Skeletal muscle satellite cell (primary cell): ENCODE results near the gene AMN1. TPM values are rescaled to one million over a fixed set of nuclear protein-coding genes. Genes with fewer than 3 reads are reported as not detected.
"Not testable (repeated sequence)": the region's sequence is repeated elsewhere in the genome, so short reads cannot be mapped to it uniquely, and the experiment has no call there.

Experiments used
- H3K27me3 ChIP-seq: 2 replicates; pipeline ENCODE4 v1.7.0; 2013; ENCODE audit warnings: low read length; ENCODE audit not compliant: control insufficient read depth, insufficient read depth
- H3K36me3 ChIP-seq: 2 replicates; pipeline ENCODE4 v1.7.0; 2013; ENCODE audit warnings: mild to moderate bottlenecking, control low read depth, low read length; ENCODE audit not compliant: insufficient read depth
- H3K4me1 ChIP-seq: 2 replicates; pipeline ENCODE4 v1.7.0; 2013; ENCODE audit warnings: low read length; ENCODE audit not compliant: control insufficient read depth, insufficient read depth
- H3K4me2 ChIP-seq: 2 replicates; pipeline ENCODE4 v1.7.0; 2013; ENCODE audit warnings: mild to moderate bottlenecking, low read length
- H3K4me3 ChIP-seq: 2 replicates; pipeline ENCODE4 v1.7.0; 2013; ENCODE audit warnings: low read length
- H3K9ac ChIP-seq: 2 replicates; pipeline ENCODE4 v1.7.0; 2013; ENCODE audit warnings: mild to moderate bottlenecking, low read depth, low read length, moderate library complexity
- H3K9me3 ChIP-seq: replicated peaks from 2 replicates; pipeline ENCODE4 v1.7.0; 2013; ENCODE audit warnings: mild to moderate bottlenecking, control low read depth, low read length
- total RNA-seq: library from RNA; depleted of rRNA; stranded (reverse); fragments of >200 nt; gene quantifications from 2 replicates; pipeline ENCODE4 v1.2.3, GENCODE V29; 2012; rRNA removed

Gene AMN1
- total RNA-seq = 1.3 and 2.4 TPM in 2 replicates

DNA sequence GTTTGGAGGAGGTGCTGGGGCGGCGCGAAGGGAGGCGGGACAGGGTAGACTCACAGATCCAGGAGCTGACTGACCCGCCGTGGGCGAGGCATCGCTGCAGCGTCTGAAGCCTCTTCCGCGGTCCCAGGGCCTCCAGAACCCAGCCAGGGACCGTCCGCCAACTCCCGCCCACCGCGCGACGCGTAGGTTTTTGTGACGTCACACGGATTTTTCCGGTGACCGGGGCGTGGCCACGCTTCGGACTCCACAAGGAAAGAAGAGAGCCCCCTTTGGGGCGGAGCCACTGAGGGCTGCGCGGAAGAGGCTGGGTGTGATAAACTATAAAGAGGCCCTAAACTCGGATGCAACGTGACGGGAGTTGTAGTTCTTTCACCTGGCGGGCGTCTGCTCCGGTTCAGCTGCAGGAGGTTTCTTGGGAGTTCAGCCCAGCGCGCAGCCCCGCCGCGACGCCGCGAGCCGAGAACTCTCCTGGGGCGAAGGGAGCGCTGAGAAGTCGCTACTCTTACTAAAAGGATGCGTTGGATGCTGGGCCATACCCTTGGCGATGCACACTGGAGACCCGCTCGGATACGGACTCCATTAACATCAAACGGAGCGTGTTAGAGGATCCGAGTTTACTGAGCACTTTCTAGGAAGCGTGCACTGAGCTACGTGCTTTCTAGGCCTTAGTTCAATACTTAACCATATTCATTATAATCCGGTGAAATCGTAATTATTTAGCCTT is at the start of gene AMN1:
TSS of gene AMN1 (minus strand) at position 105 of the 724 bp plus-strand sequence. CDS start at position 92, 13 bp downstream.
- no peaks in the 10 kb centered on the region for H3K36me3 ChIP-seq
- no peaks in the 10 kb centered on the region for H3K27me3 ChIP-seq
- peaks cover 40% of the 10 kb centered on the region for H3K4me1 ChIP-seq
- peak within 1 kb of the TSS; percentile 84 for H3K9ac ChIP-seq
- H3K4me2 ChIP-seq = peak within 1 kb of the TSS; percentile 88
- H3K4me3 ChIP-seq = peak within 1 kb of the TSS; percentile 80
- no peaks in the 10 kb centered on the region for H3K9me3 ChIP-seq

DNA sequence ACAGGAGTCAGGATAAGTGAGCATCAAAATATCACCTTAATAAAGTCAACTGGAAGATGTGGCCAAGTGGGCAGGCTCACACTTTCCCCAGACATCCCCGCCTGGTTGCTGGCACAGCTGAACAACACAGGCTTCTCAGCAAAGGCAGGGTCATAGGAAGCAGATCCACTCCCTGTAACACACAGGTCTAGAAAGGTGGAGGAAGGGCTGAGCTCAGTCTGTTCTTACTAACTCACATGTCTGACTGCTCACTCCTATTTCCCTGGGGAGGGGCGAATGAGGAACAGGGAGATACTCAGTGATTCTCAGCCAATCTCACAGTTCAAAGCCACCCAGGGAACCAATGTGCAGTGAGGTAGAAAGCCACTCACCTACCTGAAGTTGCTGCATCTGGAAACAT is 45.0 kb upstream of the AMN1 start:
- peaks cover 11% of the 10 kb centered on the region for H3K27me3 ChIP-seq
- H3K9me3 ChIP-seq = no peaks in the 10 kb centered on the region
- H3K4me1 ChIP-seq = no peaks in the 10 kb centered on the region
- no peaks in the 10 kb centered on the region for H3K36me3 ChIP-seq
- no peak overlapping the region for H3K4me3 ChIP-seq
- H3K9ac ChIP-seq = no peak overlapping the region
- no peak overlapping the region for H3K4me2 ChIP-seq

DNA sequence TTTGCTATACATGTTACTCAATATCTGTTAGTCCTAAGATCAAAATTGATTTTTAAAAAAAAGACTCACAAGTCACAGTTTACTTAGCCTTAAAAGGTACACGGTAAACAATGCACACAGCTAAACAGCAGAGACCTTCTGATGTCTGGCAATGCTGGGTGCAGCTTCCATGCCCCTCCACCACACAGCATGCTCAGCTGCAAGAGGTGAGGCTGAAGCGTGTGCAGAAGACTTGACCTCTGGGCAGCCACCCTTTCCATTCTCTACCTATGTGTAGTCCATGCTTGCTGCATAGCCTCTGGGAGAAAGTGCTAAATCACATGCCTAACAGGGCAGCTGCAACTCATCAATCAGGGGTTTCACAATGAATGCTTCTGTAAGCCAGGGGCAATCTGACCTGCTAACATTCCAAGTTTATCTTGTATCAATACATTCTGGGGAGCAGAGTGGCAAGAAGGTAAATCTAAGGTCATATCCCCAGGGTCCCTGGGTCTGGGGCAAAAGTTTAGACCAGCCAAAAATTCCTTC is 44.5 kb upstream of the AMN1 start:
- Histone ChIP-seq H3K27me3 (peaks cover 11% of the 10 kb centered on the region), H3K4me3 (no peak overlapping the region), H3K9ac (no peak overlapping the region), H3K4me1 (no peaks in the 10 kb centered on the region), H3K36me3 (no peaks in the 10 kb centered on the region), H3K4me2 (no peak overlapping the region), H3K9me3 (no peaks in the 10 kb centered on the region)

DNA sequence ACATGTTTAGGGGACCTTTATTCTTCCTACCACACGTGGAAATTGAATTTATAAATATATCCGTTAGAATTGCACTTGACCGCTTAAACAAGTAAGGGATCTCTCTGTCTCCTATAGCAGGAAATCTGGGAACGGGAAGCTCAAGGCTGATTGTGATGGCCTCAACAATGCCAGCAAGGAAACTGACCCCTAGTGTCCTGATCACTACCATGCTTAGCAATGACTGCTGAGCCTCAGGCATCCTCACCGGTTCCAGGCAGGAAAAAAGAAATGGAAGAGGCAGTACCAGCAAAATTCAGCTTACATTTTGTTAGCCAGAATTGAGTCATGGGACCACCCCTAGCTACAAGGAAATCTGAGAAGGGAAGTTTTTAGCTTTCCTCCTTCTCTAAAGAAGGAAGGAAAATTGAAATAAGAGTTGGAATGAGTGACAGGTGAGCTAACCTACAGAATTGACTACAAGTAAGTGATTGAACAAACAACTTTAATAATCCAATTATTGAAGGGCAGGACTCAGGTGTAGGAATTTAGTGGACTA is 43.9 kb upstream of the AMN1 start:
- H3K9me3 ChIP-seq = no peaks in the 10 kb centered on the region
- no peaks in the 10 kb centered on the region for H3K36me3 ChIP-seq
- H3K27me3 ChIP-seq = peaks cover 11% of the 10 kb centered on the region
- no peak overlapping the region for H3K4me3 ChIP-seq
- H3K4me1 ChIP-seq = no peaks in the 10 kb centered on the region
- no peak overlapping the region for H3K9ac ChIP-seq
- H3K4me2 ChIP-seq = no peak overlapping the region

DNA sequence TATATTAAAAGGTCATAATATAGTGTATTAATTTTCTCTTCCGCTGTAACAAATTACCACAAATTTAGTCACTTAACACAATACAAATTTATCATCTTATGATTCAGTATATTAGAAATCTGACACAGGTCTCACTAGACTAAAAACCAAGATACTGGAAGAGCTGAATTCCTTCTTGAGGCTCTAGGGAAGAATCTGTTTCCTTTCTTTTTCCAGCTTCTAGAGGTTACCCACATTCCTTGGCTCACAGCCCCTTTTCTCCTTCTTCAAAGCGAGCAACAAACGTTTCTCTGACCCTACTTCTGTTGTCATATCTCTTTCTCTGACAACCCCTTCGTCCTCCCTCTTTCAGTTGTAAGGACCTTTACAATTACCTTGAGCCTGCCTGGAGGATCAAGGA is 43.4 kb upstream of the AMN1 start:
- Histone ChIP-seq H3K4me2 (no peak overlapping the region), H3K4me1 (no peaks in the 10 kb centered on the region), H3K9ac (no peak overlapping the region), H3K27me3 (peaks cover 11% of the 10 kb centered on the region), H3K4me3 (no peak overlapping the region), H3K9me3 (no peaks in the 10 kb centered on the region), H3K36me3 (no peaks in the 10 kb centered on the region)

DNA sequence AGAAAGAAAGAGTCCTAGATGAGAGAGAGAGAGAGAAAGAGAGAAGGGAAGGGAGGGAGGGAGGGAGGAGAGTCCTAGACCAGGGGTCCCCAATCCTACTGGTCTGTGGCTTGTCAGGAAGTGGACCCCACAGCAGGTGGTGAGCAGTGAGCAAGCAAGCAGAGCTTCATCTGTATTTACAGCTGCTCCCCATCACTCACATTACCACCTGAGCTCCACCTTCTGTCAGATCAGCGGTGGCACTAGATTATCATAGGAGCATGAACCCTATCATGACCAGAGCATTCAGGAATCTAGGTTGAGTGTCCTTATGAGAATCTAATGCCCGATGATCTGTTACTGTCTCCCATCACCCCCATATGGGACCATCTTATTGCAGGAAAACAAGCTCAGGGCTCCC is 39.2 kb upstream of the AMN1 start:
- Histone ChIP-seq H3K27me3 (peaks cover under 1% of the 10 kb centered on the region), H3K4me2 (no peak overlapping the region), H3K9me3 (no peaks in the 10 kb centered on the region), H3K9ac (no peak overlapping the region), H3K4me3 (no peak overlapping the region), H3K36me3 (no peaks in the 10 kb centered on the region), H3K4me1 (no peaks in the 10 kb centered on the region)

DNA sequence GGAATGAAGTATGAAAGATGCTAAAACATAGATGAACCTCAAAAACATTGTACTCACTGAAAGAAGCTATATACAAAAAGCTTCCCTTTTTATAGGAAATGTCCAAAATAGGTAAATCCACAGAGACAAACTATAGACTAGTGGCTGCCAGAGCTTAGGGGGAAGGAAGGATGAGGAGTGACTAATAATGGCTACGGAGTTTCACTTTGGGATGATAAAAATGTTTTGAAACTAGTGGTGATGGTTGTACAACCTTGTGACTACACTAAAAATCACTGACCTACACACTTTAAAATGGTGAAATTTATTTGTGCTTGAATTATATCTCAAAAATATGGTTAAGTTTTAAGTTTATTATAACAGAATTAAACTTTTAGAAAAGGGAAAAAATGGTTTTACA is 37.1 kb upstream of the AMN1 start:
- Histone ChIP-seq H3K4me2 (no peak overlapping the region), H3K9me3 (no peaks in the 10 kb centered on the region), H3K27me3 (no peaks in the 10 kb centered on the region), H3K36me3 (no peaks in the 10 kb centered on the region), H3K9ac (no peak overlapping the region), H3K4me3 (no peak overlapping the region), H3K4me1 (no peaks in the 10 kb centered on the region)

DNA sequence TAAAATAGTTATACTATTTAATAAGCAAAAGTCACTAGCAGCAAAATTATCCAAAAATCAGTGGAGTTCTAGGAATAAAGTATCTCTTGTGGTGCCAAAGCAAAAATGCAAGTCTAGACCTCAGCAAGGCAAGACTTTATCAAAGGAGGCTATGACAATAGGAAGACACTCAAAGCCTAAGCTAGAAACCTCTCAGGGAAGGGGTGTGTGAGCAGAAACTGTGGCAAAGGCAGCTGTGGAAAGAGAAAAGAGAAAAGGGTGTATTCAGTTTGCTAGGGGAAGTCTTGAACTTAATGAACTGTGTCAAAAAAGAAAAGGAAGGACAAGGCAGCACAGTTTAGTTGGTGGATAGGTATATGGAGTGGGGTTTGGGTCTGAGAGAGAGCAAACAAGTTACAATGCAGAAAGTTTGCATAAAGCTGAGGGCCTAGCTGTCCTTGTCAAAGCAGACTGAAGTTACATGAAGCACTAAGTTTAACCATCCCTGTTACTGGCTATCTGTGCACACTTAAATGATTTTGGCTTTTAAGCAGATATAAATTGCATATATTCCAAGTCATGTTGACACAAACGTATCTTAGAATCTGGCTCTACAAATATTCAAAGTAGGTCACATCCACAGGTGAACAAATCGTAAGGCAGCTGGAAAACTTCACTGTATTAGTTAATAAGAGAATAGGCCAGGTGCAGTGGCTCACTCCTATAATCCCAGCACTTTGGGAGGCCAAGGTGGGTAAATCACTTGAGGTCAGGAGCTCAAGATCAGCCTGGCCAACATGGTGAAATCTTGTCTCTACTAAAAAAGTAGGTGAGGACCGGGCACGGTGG is 31.0 kb upstream of the AMN1 start:
- no peak overlapping the region for H3K4me2 ChIP-seq
- no peaks in the 10 kb centered on the region for H3K9me3 ChIP-seq
- no peak overlapping the region for H3K4me3 ChIP-seq
- no peaks in the 10 kb centered on the region for H3K4me1 ChIP-seq
- no peak overlapping the region for H3K9ac ChIP-seq
- H3K36me3 ChIP-seq = no peaks in the 10 kb centered on the region
- H3K27me3 ChIP-seq = no peaks in the 10 kb centered on the region

DNA sequence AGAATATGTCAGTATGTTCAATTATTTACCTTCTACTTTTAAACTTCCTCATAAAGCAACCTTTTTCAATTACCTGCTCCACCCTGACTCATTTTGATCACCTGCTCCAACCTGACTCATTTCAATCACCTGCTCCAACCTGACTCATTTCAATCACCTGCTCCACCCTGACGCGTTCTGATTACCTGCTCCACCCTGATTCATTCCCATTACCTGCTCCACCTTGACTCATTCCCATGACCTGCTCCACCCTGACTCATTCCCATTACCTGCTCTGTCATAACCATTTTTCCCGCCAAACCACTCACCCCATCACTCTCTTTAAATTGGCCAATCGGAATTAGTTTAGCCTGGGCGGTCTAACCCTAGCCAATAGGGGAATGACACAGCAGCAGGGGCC is 29.5 kb upstream of the AMN1 start:
- not testable (repeated sequence) for H3K9ac ChIP-seq, H3K36me3 ChIP-seq, H3K27me3 ChIP-seq, H3K9me3 ChIP-seq, H3K4me1 ChIP-seq, H3K4me2 ChIP-seq, H3K4me3 ChIP-seq

DNA sequence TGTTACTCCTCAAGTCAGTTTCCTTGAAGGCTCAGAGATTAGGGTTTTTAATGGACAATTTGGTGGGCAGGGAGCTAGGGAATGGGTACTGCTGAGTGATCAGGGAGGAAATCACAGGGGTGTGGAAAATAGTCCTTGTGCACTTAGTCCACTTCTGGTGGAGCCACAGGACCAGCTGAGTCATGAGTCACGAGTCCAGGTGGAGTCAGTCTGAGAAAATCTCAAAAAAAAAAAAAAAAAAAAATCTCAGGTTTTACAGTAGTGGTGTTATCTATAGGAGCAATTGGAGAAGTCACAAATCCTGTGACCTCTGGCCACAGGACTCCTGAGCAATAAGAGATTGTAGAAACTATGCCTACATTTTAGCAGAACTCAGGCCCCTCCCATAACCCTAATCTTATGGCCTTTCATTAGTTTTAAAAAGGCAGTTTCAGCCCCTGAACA is 28.2 kb upstream of the AMN1 start:
- Histone ChIP-seq H3K4me2 (no peak overlapping the region), H3K27me3 (no peaks in the 10 kb centered on the region), H3K4me1 (no peaks in the 10 kb centered on the region), H3K36me3 (no peaks in the 10 kb centered on the region), H3K4me3 (no peak overlapping the region), H3K9me3 (no peaks in the 10 kb centered on the region), H3K9ac (no peak overlapping the region)

DNA sequence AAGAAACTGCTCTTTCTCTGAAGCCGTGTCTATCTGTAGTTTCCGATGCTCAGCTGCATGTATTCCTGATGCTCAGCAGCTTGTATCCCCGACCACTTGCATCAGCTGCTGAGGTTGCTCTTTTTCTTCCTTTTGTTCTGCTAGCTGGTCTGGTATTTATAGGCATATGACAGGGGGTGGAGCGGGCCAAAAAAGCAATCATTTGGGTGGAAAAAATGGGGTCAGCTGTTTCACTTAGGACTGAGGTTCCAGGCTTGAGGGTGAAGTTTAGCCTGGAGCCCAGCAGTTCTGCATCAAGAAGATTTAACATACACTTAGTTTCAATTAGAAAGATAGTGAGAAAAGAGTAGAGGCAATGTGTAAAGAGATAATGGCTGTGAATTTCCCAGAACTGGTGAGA is 23.6 kb upstream of the AMN1 start:
- no peaks in the 10 kb centered on the region for H3K9me3 ChIP-seq
- no peak overlapping the region for H3K4me2 ChIP-seq
- no peaks in the 10 kb centered on the region for H3K36me3 ChIP-seq
- no peaks in the 10 kb centered on the region for H3K27me3 ChIP-seq
- H3K4me3 ChIP-seq = no peak overlapping the region
- no peak overlapping the region for H3K9ac ChIP-seq
- H3K4me1 ChIP-seq = peaks cover 14% of the 10 kb centered on the region
